Suppressor macrophage treated with lipopolysaccharide for 1 hour (primary cell): Measurements from ENCODE around the gene TRIP13.
A peak's percentile ranks its signal among the peaks of the same experiment; 100 is the strongest.
"Not testable (repeated sequence)": the region's sequence is repeated elsewhere in the genome, so short reads cannot be mapped to it uniquely, and the experiment has no call there.

Experiments used
- DNase-seq, 3 donors: peaks; one replicate each; pipeline ENCODE4 v3.0.0-alpha.2; 2020 to 2022

Gene TRIP13

GRCh38 chr5:892394-893136, at the start of gene TRIP13, which contains the start of gene BRD9:
Gene TRIP13, plus strand, starts transcription at chr5:892884. Its CDS starts 115 bp downstream, at chr5:892999.
Gene BRD9, minus strand, starts transcription at chr5:892801. Its CDS starts 144 bp downstream, at chr5:892657.
- DNase-seq = peak; percentile 88 to 96 (median 93)

GRCh38 chr5:843371-843770, 49.3 kb upstream of the TRIP13 start:
- DNase-seq = not testable (repeated sequence)

DNA sequence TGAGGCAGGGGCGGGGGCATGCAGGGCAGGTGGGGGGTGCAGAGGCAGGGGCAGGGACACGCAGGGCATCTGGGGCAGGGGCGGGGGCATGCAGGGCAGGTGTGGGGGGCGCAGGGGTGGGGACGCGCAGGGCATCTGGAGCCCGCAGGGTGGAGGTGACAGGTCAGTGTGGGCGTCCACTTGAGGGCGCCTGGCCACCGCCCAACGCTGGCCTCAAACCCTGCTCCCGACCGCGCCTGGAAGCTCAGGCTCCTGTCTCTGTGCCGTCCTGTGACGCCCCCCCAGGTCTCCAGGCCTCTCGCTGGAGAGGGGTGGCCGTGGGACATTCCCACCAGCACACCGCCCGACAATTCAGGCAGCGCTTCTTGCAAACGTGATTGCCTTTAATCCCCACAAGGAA, 48.8 kb upstream of the TRIP13 start:
- not testable (repeated sequence) for DNase-seq

- not testable (repeated sequence) for DNase-seq
These were observed 48.3 kb upstream of the TRIP13 start for GRCh38 chr5:844426-844825.

- not testable (repeated sequence) for DNase-seq
These were observed 47.5 kb upstream of the TRIP13 start for GRCh38 chr5:845031-845675.

DNA sequence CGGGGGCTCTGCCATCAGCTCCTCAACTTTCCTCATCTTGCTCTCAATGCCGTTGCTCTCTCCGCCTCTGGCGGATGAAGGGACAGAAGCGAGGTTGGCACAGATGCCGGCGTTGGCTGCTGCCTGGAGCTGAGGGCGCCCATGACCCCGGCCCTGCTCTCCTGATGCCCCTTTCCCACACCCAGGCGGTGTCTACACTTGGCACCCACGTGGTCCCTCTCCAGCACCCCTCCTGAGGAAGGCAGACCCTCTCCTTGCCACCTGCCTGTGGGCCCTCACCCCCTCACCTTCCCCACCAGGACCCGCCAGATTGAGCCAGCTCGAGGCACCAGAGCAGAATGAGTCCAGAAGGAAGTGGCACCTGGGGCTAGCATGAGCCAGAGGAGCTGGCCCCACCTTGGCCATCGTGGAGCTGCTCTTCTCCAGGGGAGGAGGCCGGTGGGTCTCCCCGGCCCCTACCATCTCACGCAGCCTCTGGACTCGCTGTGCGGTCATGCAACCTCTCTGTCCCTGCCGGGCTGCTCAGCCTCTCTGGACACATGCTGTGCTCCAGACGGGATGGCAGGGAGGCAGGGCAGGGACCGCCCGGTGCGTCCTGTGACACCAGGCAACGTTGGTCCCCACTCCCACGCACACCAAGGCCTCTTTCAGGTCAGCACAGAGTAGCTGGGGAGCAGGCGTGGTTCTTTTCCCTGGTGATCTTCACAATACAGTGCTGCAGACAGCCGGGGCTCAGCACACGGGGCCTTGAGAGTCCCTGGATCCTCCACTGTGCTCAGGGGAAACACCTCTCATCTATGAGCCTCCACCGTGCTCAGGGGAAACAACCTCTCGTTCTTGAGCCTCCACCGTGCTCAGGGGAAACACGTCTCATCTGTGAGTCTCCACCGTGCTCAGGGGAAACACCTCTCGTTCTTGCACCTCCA, 46.7 kb upstream of the TRIP13 start:
- DNase-seq = not testable (repeated sequence)

DNA sequence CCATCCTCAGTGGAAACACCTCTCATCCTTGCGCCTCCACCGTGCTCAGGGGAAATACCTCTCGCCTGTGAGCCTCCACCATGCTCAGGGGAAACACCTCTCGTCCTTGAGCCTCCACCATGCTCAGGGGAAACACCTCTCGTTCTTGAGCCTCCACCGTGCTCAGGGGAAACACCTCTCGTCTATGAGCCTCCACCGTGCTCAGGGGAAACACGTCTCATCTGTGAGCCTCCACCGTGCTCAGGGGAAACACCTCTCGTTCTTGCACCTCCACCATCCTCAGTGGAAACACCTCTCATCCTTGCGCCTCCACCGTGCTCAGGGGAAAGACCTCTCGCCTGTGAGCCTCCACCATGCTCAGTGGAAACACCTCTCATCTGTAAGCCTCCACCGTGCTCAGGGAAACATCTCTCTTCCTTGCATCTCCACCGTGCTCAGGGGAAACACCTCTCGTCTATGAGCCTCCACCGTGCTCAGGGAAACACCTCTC, 46.0 kb upstream of the TRIP13 start:
- DNase-seq = not testable (repeated sequence)

GRCh38 chr5:847212-847611, 45.5 kb upstream of the TRIP13 start:
- not testable (repeated sequence) for DNase-seq

GRCh38 chr5:847736-848135, 44.9 kb upstream of the TRIP13 start:
- DNase-seq = not testable (repeated sequence)

- no peak for DNase-seq
These were observed 44.0 kb upstream of the TRIP13 start for GRCh38 chr5:848671-849111.

DNA sequence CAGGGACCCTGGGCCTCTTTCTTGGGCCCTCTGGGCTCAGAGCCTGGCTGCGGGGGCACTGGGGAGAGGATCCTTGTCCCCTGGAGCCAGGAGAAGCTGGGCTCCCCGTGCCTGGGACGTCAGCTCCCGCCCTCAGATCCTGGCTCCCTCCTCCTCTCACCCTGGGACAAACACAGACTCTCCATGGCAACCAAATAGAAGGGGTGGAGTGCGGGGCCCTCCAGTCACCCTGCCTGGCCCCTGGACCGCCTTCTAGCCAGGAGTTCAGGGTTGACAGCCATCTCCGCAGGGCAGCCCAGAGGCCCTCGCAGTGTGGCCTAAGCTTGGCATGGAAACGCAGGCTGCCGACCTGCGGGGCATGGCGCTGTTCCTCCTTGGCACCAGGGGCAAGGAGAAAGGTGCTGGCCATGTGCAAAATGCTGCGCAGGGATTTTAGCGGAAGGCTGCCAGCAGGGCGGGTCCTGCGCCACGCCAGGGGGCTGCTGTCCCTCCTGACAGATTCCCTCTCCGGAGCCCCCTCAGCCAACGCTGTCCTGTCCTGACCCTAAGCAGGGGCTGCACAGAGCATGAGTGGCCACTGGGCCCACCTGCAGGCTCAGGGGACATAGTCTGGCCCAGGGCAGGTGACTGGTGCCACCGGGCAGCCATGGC, 42.9 kb upstream of the TRIP13 start:
- no peak for DNase-seq

DNA sequence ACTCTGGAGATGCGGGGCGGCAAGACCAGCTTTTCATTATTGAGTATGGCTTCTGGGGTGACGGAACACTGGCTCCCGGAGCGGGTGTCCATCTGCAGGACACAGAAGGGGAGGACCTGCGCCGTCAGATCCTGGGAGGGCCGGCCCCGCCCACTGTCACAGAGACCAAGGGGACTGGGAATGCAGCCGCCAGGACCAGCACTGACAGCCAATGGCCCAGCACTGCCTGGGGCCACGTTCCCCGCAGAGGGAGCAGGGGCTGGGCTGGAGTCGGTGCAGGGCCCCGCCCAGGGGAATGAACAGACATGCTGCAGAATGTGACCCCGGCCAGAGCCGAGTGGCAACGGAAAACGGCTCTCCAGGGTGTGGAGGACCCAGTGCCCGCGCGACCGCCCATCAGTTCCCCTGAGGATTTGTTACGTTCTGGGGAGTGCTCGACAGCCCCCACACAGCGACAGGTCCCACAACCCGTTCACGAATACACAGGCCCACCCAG, 42.1 kb upstream of the TRIP13 start, which contains the start of gene ZDHHC11:
TSS of gene ZDHHC11 (minus strand) at position 476 of the 496 bp plus-strand sequence. CDS start at position 92, 384 bp downstream.
- DNase-seq = no peak

DNA sequence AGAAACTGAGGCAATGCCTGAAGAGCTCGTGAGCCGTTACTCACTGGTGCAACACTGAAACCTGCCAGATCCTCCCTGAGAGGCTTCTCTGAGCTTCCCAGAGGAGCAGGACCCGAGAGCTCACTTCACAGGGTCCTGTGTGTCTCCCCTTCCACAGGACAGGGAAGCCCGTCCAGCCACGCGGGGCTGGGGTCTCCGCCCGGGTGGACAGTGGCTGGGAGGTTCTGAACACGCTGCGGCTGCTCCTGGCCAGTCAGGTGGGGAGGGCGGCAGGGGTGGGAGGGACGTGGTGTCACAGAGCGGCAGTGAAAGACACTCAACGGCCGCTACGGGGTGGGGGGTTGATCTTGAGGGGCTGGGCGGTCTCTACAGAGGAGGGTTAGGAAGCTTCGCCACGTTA, 41.6 kb upstream of the TRIP13 start:
- no peak for DNase-seq

GRCh38 chr5:851553-851952, 41.1 kb upstream of the TRIP13 start:
- DNase-seq = no peak

- no peak for DNase-seq
These were observed 40.7 kb upstream of the TRIP13 start for GRCh38 chr5:852018-852417.

GRCh38 chr5:852431-853401, 40.0 kb upstream of the TRIP13 start:
- no peak for DNase-seq

GRCh38 chr5:853416-854090, 39.1 kb upstream of the TRIP13 start:
- not testable (repeated sequence) for DNase-seq

DNA sequence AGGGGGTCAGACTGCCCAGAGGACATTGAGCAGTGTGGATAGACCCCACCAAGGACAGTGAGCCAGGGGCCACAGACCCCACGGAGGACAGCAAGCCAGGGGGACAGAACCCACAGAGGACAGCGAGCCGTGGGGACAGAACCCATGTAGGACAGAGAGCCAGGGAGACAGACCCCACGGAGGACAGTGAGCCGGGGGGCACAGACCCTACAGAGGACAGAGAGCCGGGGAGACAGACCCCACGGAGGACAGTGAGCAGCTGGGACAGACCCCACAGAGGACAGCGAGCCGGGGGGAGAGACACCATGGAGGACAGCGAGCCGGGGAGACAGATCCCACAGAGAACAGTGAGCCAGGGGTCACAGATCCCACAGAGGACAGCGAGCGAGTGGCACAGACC, 38.5 kb upstream of the TRIP13 start:
- no peak for DNase-seq

DNA sequence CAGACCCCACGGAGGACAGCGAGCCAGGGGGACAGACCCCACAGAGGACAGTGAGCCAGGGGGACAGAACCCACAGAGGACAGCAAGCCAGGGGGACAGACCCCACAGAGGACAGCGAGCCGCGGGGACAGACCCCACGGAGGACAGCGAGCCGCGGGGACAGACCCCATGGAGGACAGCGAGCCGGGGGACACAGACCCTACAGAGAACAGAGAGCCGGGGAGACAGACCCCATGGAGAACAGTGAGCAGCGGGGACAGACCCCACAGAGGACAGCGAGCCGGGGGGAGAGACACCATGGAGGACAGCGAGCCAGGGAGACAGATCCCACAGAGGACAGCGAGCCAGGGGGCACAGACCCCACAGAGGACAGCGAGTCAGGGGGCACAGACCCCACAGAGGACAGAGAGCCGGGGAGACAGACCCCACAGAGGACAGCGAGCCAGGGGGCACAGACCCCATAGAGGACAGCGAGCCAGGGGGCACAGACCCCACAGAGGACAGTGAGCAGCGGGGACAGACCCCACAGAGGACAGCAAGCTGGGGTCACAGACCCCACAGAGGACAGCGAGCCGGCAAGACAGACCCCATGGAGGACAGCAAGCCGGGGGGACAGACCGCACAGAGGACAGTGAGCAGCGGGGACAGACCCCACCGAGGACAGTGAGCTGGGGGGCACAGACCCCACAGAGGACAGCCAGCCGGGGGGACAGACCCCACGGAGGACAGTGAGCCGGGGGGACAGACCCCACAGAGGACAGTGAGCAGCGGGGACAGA, 37.5 kb upstream of the TRIP13 start:
- DNase-seq = no peak
